IPS-18a (cell line): ENCODE results near the gene DYRK1A.

Source experiments
- H3K27ac ChIP-seq: one replicate; pipeline ENCODE4 v1.5.1; 2013; ENCODE audit warnings: low read length
- H3K27me3 ChIP-seq: one replicate; pipeline ENCODE4 v1.6.1; 2013; ENCODE audit warnings: mild to moderate bottlenecking, low read length; ENCODE audit not compliant: control insufficient read depth, insufficient read depth
- H3K36me3 ChIP-seq: one replicate; pipeline ENCODE4 v1.6.1; 2013; ENCODE audit warnings: low read depth, low read length; ENCODE audit not compliant: control insufficient read depth
- H3K4me1 ChIP-seq: one replicate; pipeline ENCODE4 v1.6.1; 2013; ENCODE audit warnings: low read depth, low read length; ENCODE audit not compliant: control insufficient read depth
- H3K4me3 ChIP-seq: one replicate; pipeline ENCODE4 v1.5.1; 2013; ENCODE audit warnings: low read length
- H3K9ac ChIP-seq: one replicate; pipeline ENCODE4 v1.6.1; 2013; ENCODE audit warnings: mild to moderate bottlenecking, low read length, moderate library complexity
- H3K9me3 ChIP-seq: one replicate; pipeline ENCODE4 v1.6.1; 2013; ENCODE audit warnings: low read depth, low read length; ENCODE audit not compliant: control insufficient read depth

The DYRK1A gene

GRCh38 chr21:37341254-37341960 is 25.2 kb upstream of the DYRK1A start:
- H3K4me1 ChIP-seq, result peaks cover 3% of the 10 kb centered on the region
- no peak overlapping the region for H3K4me3 ChIP-seq
- H3K9me3 ChIP-seq, result no peaks in the 10 kb centered on the region
- no peaks in the 10 kb centered on the region for H3K36me3 ChIP-seq
- H3K27me3 ChIP-seq, result no peaks in the 10 kb centered on the region
- H3K27ac ChIP-seq, result no peak overlapping the region
- no peak overlapping the region for H3K9ac ChIP-seq

GRCh38 chr21:37342046-37342632 is 24.4 kb upstream of the DYRK1A start:
- Histone ChIP-seq H3K36me3 (no peaks in the 10 kb centered on the region), H3K9me3 (no peaks in the 10 kb centered on the region), H3K4me3 (no peak overlapping the region), H3K27ac (no peak overlapping the region), H3K4me1 (peaks cover 3% of the 10 kb centered on the region), H3K9ac (no peak overlapping the region), H3K27me3 (no peaks in the 10 kb centered on the region)

- H3K27me3 ChIP-seq, result no peaks in the 10 kb centered on the region
- no peak overlapping the region for H3K27ac ChIP-seq
- no peaks in the 10 kb centered on the region for H3K4me1 ChIP-seq
- H3K36me3 ChIP-seq, result no peaks in the 10 kb centered on the region
- peaks cover 18% of the 10 kb centered on the region for H3K9me3 ChIP-seq
- no peak overlapping the region for H3K9ac ChIP-seq
- H3K4me3 ChIP-seq, result no peak overlapping the region
These were observed 19.6 kb upstream of the DYRK1A start for GRCh38 chr21:37346841-37347430.

- H3K9ac ChIP-seq, result no peak overlapping the region
- H3K4me1 ChIP-seq, result no peaks in the 10 kb centered on the region
- no peaks in the 10 kb centered on the region for H3K27me3 ChIP-seq
- peaks cover 18% of the 10 kb centered on the region for H3K9me3 ChIP-seq
- H3K27ac ChIP-seq, result no peak overlapping the region
- no peak overlapping the region for H3K4me3 ChIP-seq
- H3K36me3 ChIP-seq, result no peaks in the 10 kb centered on the region
These were observed 17.9 kb upstream of the DYRK1A start for GRCh38 chr21:37348664-37349063.

- no peaks in the 10 kb centered on the region for H3K27me3 ChIP-seq
- H3K4me3 ChIP-seq, result no peak overlapping the region
- H3K9ac ChIP-seq, result no peak overlapping the region
- peaks cover 4% of the 10 kb centered on the region for H3K4me1 ChIP-seq
- H3K36me3 ChIP-seq, result no peaks in the 10 kb centered on the region
- H3K27ac ChIP-seq, result no peak overlapping the region
- H3K9me3 ChIP-seq, result peaks cover 18% of the 10 kb centered on the region
These were observed 16.1 kb upstream of the DYRK1A start for GRCh38 chr21:37350472-37350871.

GRCh38 chr21:37356706-37357105 is 9.9 kb upstream of the DYRK1A start:
- H3K4me1 ChIP-seq, result peaks cover 6% of the 10 kb centered on the region

GRCh38 chr21:37357691-37358090 is 8.9 kb upstream of the DYRK1A start:
- Histone ChIP-seq H3K9ac (no peak overlapping the region), H3K4me1 (peaks cover 6% of the 10 kb centered on the region), H3K36me3 (no peaks in the 10 kb centered on the region), H3K4me3 (no peak overlapping the region), H3K27me3 (no peaks in the 10 kb centered on the region), H3K27ac (no peak overlapping the region), H3K9me3 (no peaks in the 10 kb centered on the region)

More at GRCh38 chr21:37356706-37357105, 9.9 kb upstream of the DYRK1A start:
- H3K9ac ChIP-seq, result no peak overlapping the region
- H3K9me3 ChIP-seq, result no peaks in the 10 kb centered on the region
- H3K4me3 ChIP-seq, result no peak overlapping the region
- H3K27me3 ChIP-seq, result no peaks in the 10 kb centered on the region
- H3K36me3 ChIP-seq, result no peaks in the 10 kb centered on the region
- no peak overlapping the region for H3K27ac ChIP-seq

GRCh38 chr21:37358397-37358796 is 8.2 kb upstream of the DYRK1A start:
- Histone ChIP-seq H3K4me1 (peaks cover 6% of the 10 kb centered on the region), H3K9ac (no peak overlapping the region), H3K9me3 (no peaks in the 10 kb centered on the region), H3K27me3 (no peaks in the 10 kb centered on the region), H3K36me3 (no peaks in the 10 kb centered on the region), H3K4me3 (no peak overlapping the region), H3K27ac (no peak overlapping the region)

GRCh38 chr21:37363936-37364335 is 2.6 kb upstream of the DYRK1A start:
- peaks cover 8% of the 10 kb centered on the region for H3K4me1 ChIP-seq
- H3K9me3 ChIP-seq, result no peaks in the 10 kb centered on the region
- no peaks in the 10 kb centered on the region for H3K36me3 ChIP-seq
- no peak overlapping the region for H3K4me3 ChIP-seq
- no peak overlapping the region for H3K9ac ChIP-seq
- no peak overlapping the region for H3K27ac ChIP-seq
- H3K27me3 ChIP-seq, result no peaks in the 10 kb centered on the region

GRCh38 chr21:37364722-37365121 is 1.9 kb upstream of the DYRK1A start:
- H3K9ac ChIP-seq, result peak overlapping the region; percentile 96

GRCh38 chr21:37365517-37366481 is 774 bp upstream of the DYRK1A start:
- peak overlapping the region; percentile 96 for H3K9ac ChIP-seq
- no peaks in the 10 kb centered on the region for H3K9me3 ChIP-seq
- H3K4me1 ChIP-seq, result peaks cover 23% of the 10 kb centered on the region
- H3K36me3 ChIP-seq, result no peaks in the 10 kb centered on the region
- peak overlapping the region; percentile 93 for H3K4me3 ChIP-seq
- H3K27ac ChIP-seq, result peak overlapping the region; percentile 91
- no peaks in the 10 kb centered on the region for H3K27me3 ChIP-seq

More at GRCh38 chr21:37364722-37365121, 1.9 kb upstream of the DYRK1A start:
- H3K27me3 ChIP-seq, result no peaks in the 10 kb centered on the region
- H3K36me3 ChIP-seq, result no peaks in the 10 kb centered on the region
- H3K9me3 ChIP-seq, result no peaks in the 10 kb centered on the region
- H3K4me1 ChIP-seq, result peaks cover 12% of the 10 kb centered on the region
- H3K4me3 ChIP-seq, result peak overlapping the region; percentile 93
- H3K27ac ChIP-seq, result no peak overlapping the region
